Right cardiac atrium (tissue), 5 donors: Measurements from ENCODE around the gene CCDC87. TPM values are rescaled to one million over a fixed set of nuclear protein-coding genes. Genes with fewer than 3 reads are reported as not detected.
"Not testable (repeated sequence)": the region's sequence is repeated elsewhere in the genome, so short reads cannot be mapped to it uniquely, and the experiment has no call there.

Experiments
- ATAC-seq, 2 donors: fragments of 200-7000 bp; cut with Tn5 transposase; one replicate each; pipeline versions ENCODE4 v1.8.0 to v1.9.1; 2020; ENCODE audit warnings: moderate library complexity in 2 of 2, mild to moderate bottlenecking in 1 of 2
- DNase-seq, 3 donors: peaks; one replicate each; pipeline ENCODE4 v3.0.0-alpha.2; 2020
- H3K27ac ChIP-seq: one replicate; pipeline ENCODE4 v1.5.1; 2013; ENCODE audit warnings: mild to moderate bottlenecking, low read length, control low read depth, moderate library complexity
- H3K27me3 ChIP-seq: one replicate; pipeline ENCODE4 v1.6.1; 2013; ENCODE audit not compliant: control insufficient read depth, insufficient read depth
- H3K4me1 ChIP-seq: one replicate; pipeline ENCODE4 v1.6.1; 2013; ENCODE audit warnings: low read length; ENCODE audit not compliant: control insufficient read depth, insufficient read depth
- H3K4me3 ChIP-seq: one replicate; pipeline ENCODE4 v1.5.1; 2013; ENCODE audit warnings: low read length, control low read depth
- H3K9me3 ChIP-seq: one replicate; pipeline ENCODE4 v1.6.1; 2013; ENCODE audit warnings: low read length; ENCODE audit not compliant: control insufficient read depth
- whole genome bisulfite sequencing: extraction: QIAGEN DNeasy Blood & Tissue Kit; methylation state at CpG from one replicate; pipeline ENCODE4 v1.1.7; 2013; 5-methylcytosine and 5-hydroxymethylcytosine counted together
- intact Hi-C, 4 donors: fragments of 100-400 bp; cut with DNase I; formaldehyde crosslinking; loops; one replicate each; pipeline versions ENCODE4 v1.11.0 to v1.14.0; 2022 to 2023
- long read RNA-seq, 4 donors: library from polyadenylated mRNA; unstranded; transcript quantifications; one replicate each; pipeline ENCODE4 v2.0.0, GENCODE V29; 2020 to 2021
- polyA plus RNA-seq: library from polyadenylated mRNA; stranded (reverse); fragments of 200-250 nt; gene quantifications from one replicate; pipeline ENCODE4 v1.2.3, GENCODE V29; 2013
- total RNA-seq, 4 donors: library from RNA; stranded (reverse); fragmentation: NEBNext Ultra II Directional; extraction: Animal tissue kit (Norgen Biotek cat#: 25700); gene quantifications; one replicate each; pipeline ENCODE4 v1.2.1, GENCODE V29; 2021
- donor health status: healthy with polysubstance abuse.
- donor health status: DM: no; HTN: yes; CAD: no.
- donor health status: DM: no; HTN: no; CAD: no.
- donor health status: DM: no; HTN: yes; CAD: no; lungs with severe emphysema.
- donor health status: DM: yes; HTN: yes; CAD: no.

The CCDC87 gene, protein sequence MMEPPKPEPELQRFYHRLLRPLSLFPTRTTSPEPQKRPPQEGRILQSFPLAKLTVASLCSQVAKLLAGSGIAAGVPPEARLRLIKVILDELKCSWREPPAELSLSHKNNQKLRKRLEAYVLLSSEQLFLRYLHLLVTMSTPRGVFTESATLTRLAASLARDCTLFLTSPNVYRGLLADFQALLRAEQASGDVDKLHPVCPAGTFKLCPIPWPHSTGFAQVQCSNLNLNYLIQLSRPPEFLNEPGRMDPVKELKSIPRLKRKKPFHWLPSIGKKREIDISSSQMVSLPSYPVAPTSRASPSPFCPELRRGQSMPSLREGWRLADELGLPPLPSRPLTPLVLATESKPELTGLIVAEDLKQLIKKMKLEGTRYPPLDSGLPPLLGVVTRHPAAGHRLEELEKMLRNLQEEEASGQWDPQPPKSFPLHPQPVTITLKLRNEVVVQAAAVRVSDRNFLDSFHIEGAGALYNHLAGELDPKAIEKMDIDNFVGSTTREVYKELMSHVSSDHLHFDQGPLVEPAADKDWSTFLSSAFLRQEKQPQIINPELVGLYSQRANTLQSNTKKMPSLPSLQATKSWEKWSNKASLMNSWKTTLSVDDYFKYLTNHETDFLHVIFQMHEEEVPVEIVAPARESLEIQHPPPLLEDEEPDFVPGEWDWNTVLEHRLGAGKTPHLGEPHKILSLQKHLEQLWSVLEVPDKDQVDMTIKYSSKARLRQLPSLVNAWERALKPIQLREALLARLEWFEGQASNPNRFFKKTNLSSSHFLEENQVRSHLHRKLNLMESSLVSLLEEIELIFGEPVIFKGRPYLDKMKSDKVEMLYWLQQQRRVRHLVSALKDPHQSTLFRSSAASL
- total RNA-seq, result under 1 TPM; 0.53 to 0.99 (median 0.68) TPM
- 0.43 TPM for polyA plus RNA-seq
- long read RNA-seq, donor 1, partial matches to known transcripts, result 0 of 1 reads
- long read RNA-seq, donor 1, other reads (novel, unspliced or antisense), result 0 of 1 reads
- long read RNA-seq, donor 2, partial matches to known transcripts, result 0 of 1 reads
- long read RNA-seq, donor 2, other reads (novel, unspliced or antisense), result 0 of 1 reads
- long read RNA-seq, donor 3, partial matches to known transcripts, result 0 of 2 reads
- long read RNA-seq, donor 3, other reads (novel, unspliced or antisense), result 0 of 2 reads
- long read RNA-seq, donor 4, partial matches to known transcripts, result 0 of 2 reads
- long read RNA-seq, donor 4, other reads (novel, unspliced or antisense), result 0 of 2 reads

DNA sequence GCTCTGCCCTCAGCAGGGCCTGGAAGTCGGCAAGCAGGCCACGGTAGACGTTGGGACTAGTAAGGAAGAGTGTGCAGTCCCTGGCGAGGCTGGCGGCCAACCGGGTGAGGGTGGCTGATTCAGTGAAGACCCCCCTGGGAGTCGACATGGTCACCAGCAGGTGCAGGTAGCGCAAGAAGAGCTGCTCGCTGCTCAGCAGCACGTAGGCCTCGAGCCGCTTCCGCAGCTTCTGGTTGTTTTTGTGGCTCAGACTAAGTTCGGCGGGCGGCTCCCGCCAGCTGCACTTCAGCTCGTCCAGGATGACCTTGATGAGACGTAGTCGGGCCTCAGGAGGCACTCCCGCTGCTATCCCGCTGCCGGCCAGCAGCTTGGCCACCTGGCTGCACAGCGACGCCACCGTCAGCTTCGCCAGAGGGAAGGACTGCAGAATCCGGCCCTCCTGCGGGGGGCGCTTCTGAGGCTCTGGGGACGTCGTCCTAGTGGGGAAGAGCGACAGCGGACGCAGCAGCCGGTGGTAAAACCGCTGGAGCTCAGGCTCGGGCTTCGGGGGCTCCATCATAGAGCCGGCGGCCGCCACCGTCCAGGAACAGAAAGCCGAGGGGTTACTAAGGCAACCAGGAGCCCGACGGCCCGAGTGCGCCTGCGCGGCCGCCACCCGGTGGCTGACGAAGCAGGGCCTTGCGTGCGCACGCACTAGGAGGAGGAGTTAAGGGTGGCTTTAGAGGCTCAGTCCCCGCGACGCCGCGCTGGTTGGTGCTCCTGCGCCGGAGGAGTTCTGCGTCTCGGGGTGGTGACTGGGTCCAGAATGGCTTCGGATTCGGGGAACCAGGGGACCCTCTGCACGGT, at the start of gene CCDC87, which contains the start of gene CCS:
CCDC87 (minus strand) TSS at position 607 of the 846 bp plus-strand sequence; CDS start at position 559, 48 bp downstream.
CCS (plus strand) TSS at position 729 of the 846 bp plus-strand sequence; CDS start at position 806, 77 bp downstream.
- ATAC-seq (peak; percentile 97 to 98), DNase-seq (peak; percentile 99 to 100 (median 99))
- H3K4me3 ChIP-seq, result peak within 1 kb of the TSS; percentile 48
- no peaks in the 10 kb centered on the region for H3K27me3 ChIP-seq
- 15% methylated on average over 68 of the region's 68 CpGs for WGBS
- intact Hi-C loops, result loop anchor here in 2 of 4 donors (5.0 kb wide), 1 partner anchor 85 kb away; the partner anchor contains the start of gene RBM4B (in 2 of the 2)
- H3K9me3 ChIP-seq, result no peaks in the 10 kb centered on the region
- peaks cover 9% of the 10 kb centered on the region for H3K4me1 ChIP-seq
- H3K27ac ChIP-seq, result peak within 1 kb of the TSS; percentile 37

DNA sequence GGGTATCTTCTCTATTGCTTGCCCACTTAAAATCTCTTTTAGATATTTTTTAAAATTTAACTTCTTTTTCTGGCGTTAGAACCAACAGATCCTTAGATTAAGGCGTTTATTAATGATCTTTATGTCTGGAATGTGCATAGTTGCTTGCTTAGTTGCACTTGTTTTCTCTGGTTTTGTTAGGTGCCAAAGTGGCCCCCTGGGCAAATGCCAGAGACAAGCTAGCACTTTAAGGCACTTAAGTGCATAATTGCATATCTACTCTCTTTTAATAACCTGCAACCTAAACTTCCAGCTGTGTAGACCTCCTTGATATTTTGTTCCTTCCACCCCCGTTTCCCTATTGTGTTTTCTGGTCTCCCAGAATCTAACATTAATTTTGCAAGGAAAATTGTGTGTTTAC, 49.0 kb upstream of the CCDC87 start:
- intact Hi-C loops, result no loop called here
- Histone ChIP-seq H3K4me1 (peaks cover 22% of the 10 kb centered on the region), H3K4me3 (peak overlapping the region; percentile 41), H3K9me3 (no peaks in the 10 kb centered on the region), H3K27ac (no peak overlapping the region), H3K27me3 (no peaks in the 10 kb centered on the region)
- 11% methylated on average over 3 of the region's 3 CpGs for WGBS
- peak in 1 of 3 donors; percentile 30 for DNase-seq
- ATAC-seq, result no peak

DNA sequence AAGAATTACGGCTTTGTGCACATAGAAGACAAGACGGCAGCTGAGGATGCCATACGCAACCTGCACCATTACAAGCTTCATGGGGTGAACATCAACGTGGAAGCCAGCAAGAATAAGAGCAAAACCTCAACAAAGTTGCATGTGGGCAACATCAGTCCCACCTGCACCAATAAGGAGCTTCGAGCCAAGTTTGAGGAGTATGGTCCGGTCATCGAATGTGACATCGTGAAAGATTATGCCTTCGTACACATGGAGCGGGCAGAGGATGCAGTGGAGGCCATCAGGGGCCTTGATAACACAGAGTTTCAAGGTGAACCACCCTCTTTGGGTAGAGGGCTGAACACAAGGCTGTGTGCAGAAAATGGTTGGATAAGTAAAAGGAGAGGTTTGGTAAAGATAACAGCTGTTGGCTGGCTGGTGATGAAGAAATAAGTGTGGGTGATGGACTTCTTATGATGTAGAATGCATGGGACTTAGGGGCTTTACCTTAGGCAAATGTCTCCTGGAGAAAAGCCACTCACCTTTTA, 47.0 kb upstream of the CCDC87 start:
- peak in 1 of 3 donors; percentile 11 for DNase-seq
- H3K9me3 ChIP-seq, intact Hi-C loops, H3K27me3 ChIP-seq, ATAC-seq, H3K27ac ChIP-seq: not testable (repeated sequence)
- H3K4me1 ChIP-seq, result peaks cover 18% of the 10 kb centered on the region
- WGBS, result 41% methylated on average over 10 of the region's 10 CpGs
- peak overlapping the region; percentile 41 for H3K4me3 ChIP-seq

DNA sequence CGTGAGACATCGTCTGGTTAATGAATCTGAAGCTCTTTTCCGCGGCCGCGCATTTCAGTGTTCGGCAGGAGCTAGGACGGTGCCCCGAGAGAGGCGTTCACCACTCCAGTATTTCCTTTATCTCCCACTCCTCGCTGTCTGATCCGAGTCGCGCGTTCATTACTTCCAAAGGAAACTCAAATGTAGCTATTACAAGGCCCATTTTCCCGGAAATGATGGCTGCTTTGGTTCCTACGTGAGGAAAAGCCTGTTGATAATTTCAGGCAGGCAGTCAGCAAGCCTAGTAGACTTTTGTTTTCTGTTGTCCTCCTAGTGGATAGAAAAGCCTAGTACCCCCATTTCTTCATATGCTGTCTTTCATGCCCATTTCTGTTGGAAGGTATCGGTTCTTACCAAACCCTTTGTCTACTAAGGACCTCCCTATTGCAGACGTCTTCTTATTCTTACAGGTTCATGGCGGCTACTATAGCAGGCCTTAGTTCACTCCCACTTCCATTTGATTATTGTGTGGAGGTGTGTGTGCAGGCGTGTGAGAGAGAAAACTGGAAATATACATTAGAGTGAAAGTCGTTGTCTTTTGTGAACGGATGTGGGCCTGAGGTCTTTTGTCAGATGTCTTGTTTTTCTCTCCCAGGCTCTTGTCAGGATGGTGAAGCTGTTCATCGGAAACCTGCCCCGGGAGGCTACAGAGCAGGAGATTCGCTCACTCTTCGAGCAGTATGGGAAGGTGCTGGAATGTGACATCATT, 46.4 kb upstream of the CCDC87 start:
- DNase-seq, result peak in 1 of 3 donors; percentile 33
- Histone ChIP-seq H3K9me3 (no peaks in the 10 kb centered on the region), H3K27me3 (no peaks in the 10 kb centered on the region), H3K27ac (peak overlapping the region; percentile 88), H3K4me3 (peak overlapping the region; percentile 80), H3K4me1 (peaks cover 18% of the 10 kb centered on the region)
- peak in 1 of 2 donors; percentile 3 for ATAC-seq
- intact Hi-C loops, result no loop called here
- 3% methylated on average over 27 of the region's 27 CpGs for WGBS

DNA sequence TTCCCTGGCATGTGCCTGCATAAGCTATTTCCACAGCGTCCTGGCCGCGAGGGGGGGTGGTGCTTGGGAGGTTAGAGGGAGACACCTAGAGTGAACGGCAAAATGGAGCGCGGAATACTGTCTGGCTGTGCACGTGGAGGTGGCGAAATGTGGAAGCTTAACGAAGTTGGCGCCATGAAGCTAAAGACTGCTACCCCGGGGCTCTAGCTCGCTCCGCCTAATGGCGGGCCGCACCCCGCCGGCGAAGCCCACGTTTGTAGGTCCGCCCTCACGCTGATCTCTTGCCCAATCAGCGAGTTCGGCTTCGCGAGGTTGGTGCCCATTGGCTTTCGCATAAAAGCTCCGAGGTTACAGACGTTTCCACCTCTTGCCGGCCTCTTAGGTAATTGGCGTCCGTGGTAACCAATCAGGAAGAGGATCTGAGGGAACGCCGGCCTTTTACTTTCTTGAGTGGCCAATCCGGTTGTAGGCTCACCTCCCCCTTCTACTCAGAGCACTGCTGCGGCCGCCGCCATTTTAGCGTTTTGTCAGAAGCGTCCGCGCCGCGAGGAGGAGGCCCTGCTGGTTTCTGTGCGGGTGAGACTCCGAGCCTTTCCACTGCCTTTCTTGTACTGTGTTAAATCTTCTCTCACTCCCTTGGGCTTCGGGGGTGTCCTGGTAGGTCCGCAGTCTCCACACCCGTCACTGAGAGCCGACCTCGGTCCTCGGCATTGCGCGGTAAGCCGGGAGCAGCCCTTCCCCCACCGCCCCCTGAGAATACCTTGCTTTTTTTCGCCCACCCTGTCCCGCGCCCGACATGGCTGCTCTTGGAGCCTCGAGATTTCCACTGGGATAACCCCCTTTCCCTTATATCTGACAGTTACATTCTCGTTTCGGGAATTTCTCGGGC, 45.6 kb upstream of the CCDC87 start, which contains the start of gene RBM4:
RBM4 (plus strand) TSS at position 527 of the 889 bp plus-strand sequence. CDS start 1,009 bp downstream, outside the sequence.
- peak; percentile 97 to 98 (median 98) for DNase-seq
- Histone ChIP-seq H3K9me3 (no peaks in the 10 kb centered on the region), H3K27ac (peak within 1 kb of the TSS; percentile 88), H3K4me1 (peaks cover 12% of the 10 kb centered on the region), H3K27me3 (no peaks in the 10 kb centered on the region), H3K4me3 (peak within 1 kb of the TSS; percentile 80)
- peak; percentile 98 to 99 for ATAC-seq
- intact Hi-C loops, result no loop called here
- WGBS, result under 1% methylated on average over 63 of the region's 63 CpGs

DNA sequence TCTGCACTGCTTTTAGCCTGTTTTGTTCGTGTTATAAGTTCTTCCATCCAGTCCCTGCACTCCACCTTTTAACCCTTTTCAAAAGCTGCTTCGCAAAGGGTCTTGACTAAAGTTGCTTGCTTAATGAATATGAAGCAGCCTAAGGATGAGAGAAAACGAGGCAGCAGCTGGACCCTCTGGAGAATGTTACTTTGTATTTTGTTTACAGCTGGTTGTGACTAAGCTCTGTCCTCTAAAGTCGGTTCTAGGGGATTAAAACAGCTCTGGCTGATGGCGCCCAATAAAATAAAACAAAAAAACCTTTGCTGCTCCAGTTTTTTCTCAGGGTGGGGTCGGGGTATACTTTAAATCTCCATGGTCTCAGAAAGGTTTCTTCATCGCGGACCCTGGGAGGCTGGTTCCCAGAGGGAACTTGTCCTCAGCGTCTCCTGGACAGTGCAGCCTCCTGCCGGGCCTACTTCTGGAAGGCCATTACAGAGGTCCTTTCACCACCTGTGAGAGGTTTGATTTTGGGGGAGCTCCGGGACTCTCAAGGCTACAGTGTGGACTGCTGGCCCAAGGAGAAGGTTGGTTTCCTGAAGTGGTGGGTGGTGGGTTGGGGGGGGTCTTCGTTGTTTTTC, 44.8 kb upstream of the CCDC87 start:
- ATAC-seq, result peak; percentile 3 to 5
- WGBS, result 43% methylated on average over 12 of the region's 12 CpGs
- Histone ChIP-seq H3K4me1 (peaks cover 10% of the 10 kb centered on the region), H3K27ac (peak overlapping the region; percentile 42), H3K9me3 (no peaks in the 10 kb centered on the region), H3K27me3 (no peaks in the 10 kb centered on the region), H3K4me3 (peak overlapping the region; percentile 51)
- intact Hi-C loops, result no loop called here
- DNase-seq, result no peak

DNA sequence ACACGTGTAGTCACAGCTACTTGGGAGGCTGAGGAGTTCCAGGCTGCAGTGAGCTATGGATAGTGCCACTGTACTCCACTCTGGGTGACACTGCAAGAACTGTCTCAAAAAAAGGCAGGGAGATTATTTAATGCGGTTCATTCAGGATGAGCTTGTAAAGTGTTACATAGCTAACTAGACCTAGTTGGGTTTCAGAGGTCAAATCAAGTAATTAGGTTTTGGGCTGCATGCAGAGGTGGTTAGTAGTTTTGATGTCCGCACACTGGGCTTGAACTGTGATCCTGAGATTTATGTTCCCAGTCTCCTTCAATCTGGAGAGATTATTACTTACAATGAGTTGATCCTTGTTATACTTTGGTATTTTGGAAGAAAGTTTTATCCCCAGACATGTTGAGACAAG, 43.5 kb upstream of the CCDC87 start:
- ATAC-seq (no peak), DNase-seq (no peak)
- no peaks in the 10 kb centered on the region for H3K9me3 ChIP-seq
- WGBS, result 80% methylated on average over 3 of the region's 3 CpGs
- no peaks in the 10 kb centered on the region for H3K27me3 ChIP-seq
- H3K4me3 ChIP-seq, result no peak overlapping the region
- no peak overlapping the region for H3K27ac ChIP-seq
- H3K4me1 ChIP-seq, result peaks cover 10% of the 10 kb centered on the region
- intact Hi-C loops, result no loop called here

DNA sequence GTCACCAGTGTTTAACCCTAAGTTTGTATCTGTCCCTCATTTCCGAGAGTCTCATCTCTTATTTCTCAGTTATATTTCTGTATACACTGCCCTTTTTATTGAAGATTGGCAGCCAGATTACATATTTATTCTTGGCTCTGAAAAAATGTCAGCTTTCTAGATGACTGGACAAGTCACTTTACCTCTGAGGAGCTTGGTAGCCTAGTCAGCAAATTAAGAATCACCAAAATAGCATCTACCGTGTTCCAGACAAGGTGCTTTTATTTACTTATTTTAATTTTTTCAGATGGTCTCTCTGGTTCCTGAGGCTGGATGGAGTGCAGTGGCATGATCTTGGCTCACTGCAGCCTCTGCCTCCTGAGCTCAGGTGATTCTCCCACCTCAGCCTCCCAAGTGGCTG, 40.1 kb upstream of the CCDC87 start:
- intact Hi-C loops, result no loop called here
- Histone ChIP-seq H3K27me3 (no peaks in the 10 kb centered on the region), H3K9me3 (no peaks in the 10 kb centered on the region), H3K4me3 (no peak overlapping the region), H3K27ac (no peak overlapping the region), H3K4me1 (no peaks in the 10 kb centered on the region)
- DNase-seq, result no peak
- no peak for ATAC-seq
- WGBS, result 87% methylated on average over 2 of the region's 2 CpGs
